GM21367 (cell line): ENCODE results near the gene MFF.

ENCODE experiments used
- ATAC-seq: cut with Tn5 transposase; IDR thresholded peaks from one replicate; pipeline ENCODE4 v1.9.1; 2021; ENCODE audit not compliant: unreplicated experiment

MFF gene

GRCh38 chr2:227404585-227405271, 79.7 kb downstream of the MFF start:
- ATAC-seq, result no peak

- peak; percentile 45 for ATAC-seq
Measured at GRCh38 chr2:227406177-227407031, 81.4 kb downstream of the MFF start.
